Stomach (tissue), 9 donors: ENCODE measurements around the gene CDKN1B. TPM values are rescaled to one million over a fixed set of nuclear protein-coding genes. Genes with fewer than 3 reads are reported as not detected.

Experiments
- DNase-seq, 2 donors: peaks; one replicate each; pipeline versions ENCODE4 v3.0.0 to v3.0.0-alpha.2; 2013 to 2019
- H3K27ac ChIP-seq, 5 donors: fragments of 200-600 bp in 4 of 5; sonication (generic) in 4 of 5; one replicate each; pipeline ENCODE4 v1.5.1; 2013 to 2019; ENCODE audit warnings: mild to moderate bottlenecking in 1 of 5, moderate library complexity in 1 of 5
- H3K27me3 ChIP-seq, 3 donors: fragments of 200-600 bp; sonication (generic); one replicate each; pipeline ENCODE4 v1.5.1; 2017 to 2019; ENCODE audit warnings: mixed run types in 1 of 3
- H3K36me3 ChIP-seq, 4 donors: fragments of 200-600 bp; sonication (generic); 1 replicate in 3 of 4; 2 replicates in 1 of 4; pipeline ENCODE4 v1.5.1; 2016 to 2019
- H3K4me1 ChIP-seq, 4 donors: fragments of 200-600 bp; sonication (generic); one replicate each; pipeline ENCODE4 v1.5.1; 2016 to 2019
- H3K4me3 ChIP-seq, 4 donors: fragments of 200-600 bp; sonication (generic) in 3 of 4; one replicate each; pipeline ENCODE4 v1.5.1; 2016 to 2019; ENCODE audit warnings: mild to moderate bottlenecking in 1 of 4
- H3K9me3 ChIP-seq, 4 donors: fragments of 200-600 bp; sonication (generic); one replicate each; pipeline ENCODE4 v1.5.1; 2016 to 2019
- EP300 ChIP-seq: sonication (generic); formaldehyde crosslinking; IDR thresholded peaks from one replicate; pipeline ENCODE4 v1.6.1; 2017; ENCODE audit warnings: antibody characterized with exemption
- POLR2A ChIP-seq, 4 donors: fragments of 450-650 bp; IDR thresholded peaks; one replicate each; pipeline ENCODE4 v1.6.1; 2016; ENCODE audit warnings: antibody characterized with exemption in 4 of 4, control low read depth in 2 of 4, mild to moderate bottlenecking in 1 of 4, moderate library complexity in 1 of 4
- POLR2AphosphoS5 ChIP-seq, 3 donors: sonication (generic); formaldehyde crosslinking; IDR thresholded peaks; one replicate each; pipeline ENCODE4 v1.6.1; 2016; ENCODE audit warnings: antibody characterized with exemption in 3 of 3
- WGBS, 5 donors: extraction: QIAGEN DNeasy Blood & Tissue Kit in 3 of 5; methylation state at CpG; one replicate each; pipeline versions ENCODE4 v1.1.5 to v1.1.7; 2013 to 2018; 5-methylcytosine and 5-hydroxymethylcytosine counted together
- intact Hi-C: fragments of 100-400 bp; cut with DNase I; formaldehyde crosslinking; loops from one replicate; pipeline ENCODE4 v1.15.1; 2023; ENCODE audit warnings: low total_unique reads
- polyA plus RNA-seq, 3 donors: library from polyadenylated mRNA; stranded (reverse); fragments of 200-250 nt; gene quantifications; one replicate each; pipeline ENCODE4 v1.2.3, GENCODE V29; 2013
- total RNA-seq, 5 donors: library from RNA; depleted of rRNA; stranded (reverse); fragments of >200 nt; gene quantifications; one replicate each; pipeline versions ENCODE4 v1.1.0 to v1.2.3, GENCODE V29; 2014 to 2016
- TF ChIP-seq, protein P1 (sequence below), 7 experiments: fragments of 450-650 bp in 4 of 7; fragments of 200-600 bp in 3 of 7; sonication (generic) in 3 of 7; IDR thresholded peaks; one replicate each; pipeline ENCODE4 v1.5.1; 2016 to 2019; ENCODE audit warnings: antibody characterized with exemption in 7 of 7, control low read depth in 2 of 7, mild to moderate bottlenecking in 1 of 7
- donor health status: healthy with polysubstance abuse.
- donor health status: Bipolar disorder and iron deficiency.
- donor health status: healthy.

CDKN1B gene
- total and polyA plus RNA-seq, 8 donors = 17.7 to 60.8 (median 32.8) TPM

DNA sequence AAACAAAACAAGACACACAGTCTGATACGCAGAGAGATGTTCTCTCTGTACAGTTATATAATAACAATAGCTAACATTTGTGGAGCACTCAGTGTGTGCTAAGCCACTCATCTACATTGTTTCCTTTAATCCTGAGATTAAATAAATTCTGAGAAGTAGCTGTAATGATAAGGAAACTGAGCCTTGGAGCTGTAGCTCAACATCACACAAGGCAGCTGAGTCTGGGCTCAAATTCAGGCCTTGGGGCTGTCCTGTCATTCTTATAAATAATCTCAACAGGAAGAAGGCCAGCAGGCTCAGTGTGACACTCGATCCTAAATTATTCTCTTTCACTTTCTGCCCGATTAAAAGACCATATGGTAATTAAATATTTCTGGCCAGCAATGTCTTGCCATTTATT is 24.5 kb downstream of the CDKN1B start:
- Histone ChIP-seq H3K27ac (no peak overlapping the region), H3K4me1 (peaks cover 0 to 22% (median 12%) of the 10 kb centered on the region in 4 donors), H3K9me3 (no peaks in the 10 kb centered on the region), H3K4me3 (no peak overlapping the region), H3K27me3 (no peaks in the 10 kb centered on the region), H3K36me3 (no peaks in the 10 kb centered on the region)
- 23 to 29% (median 26%) methylated on average over 3 of the region's 3 CpGs for WGBS, 5 donors
- no peak for TF ChIP-seq POLR2A (IDR thresholded peaks at IDR 0.05)
- no peak for TF ChIP-seq EP300
- TF ChIP-seq POLR2AphosphoS5 (IDR thresholded peaks at IDR 0.05) = no peak
- TF ChIP-seq, protein P1, sequence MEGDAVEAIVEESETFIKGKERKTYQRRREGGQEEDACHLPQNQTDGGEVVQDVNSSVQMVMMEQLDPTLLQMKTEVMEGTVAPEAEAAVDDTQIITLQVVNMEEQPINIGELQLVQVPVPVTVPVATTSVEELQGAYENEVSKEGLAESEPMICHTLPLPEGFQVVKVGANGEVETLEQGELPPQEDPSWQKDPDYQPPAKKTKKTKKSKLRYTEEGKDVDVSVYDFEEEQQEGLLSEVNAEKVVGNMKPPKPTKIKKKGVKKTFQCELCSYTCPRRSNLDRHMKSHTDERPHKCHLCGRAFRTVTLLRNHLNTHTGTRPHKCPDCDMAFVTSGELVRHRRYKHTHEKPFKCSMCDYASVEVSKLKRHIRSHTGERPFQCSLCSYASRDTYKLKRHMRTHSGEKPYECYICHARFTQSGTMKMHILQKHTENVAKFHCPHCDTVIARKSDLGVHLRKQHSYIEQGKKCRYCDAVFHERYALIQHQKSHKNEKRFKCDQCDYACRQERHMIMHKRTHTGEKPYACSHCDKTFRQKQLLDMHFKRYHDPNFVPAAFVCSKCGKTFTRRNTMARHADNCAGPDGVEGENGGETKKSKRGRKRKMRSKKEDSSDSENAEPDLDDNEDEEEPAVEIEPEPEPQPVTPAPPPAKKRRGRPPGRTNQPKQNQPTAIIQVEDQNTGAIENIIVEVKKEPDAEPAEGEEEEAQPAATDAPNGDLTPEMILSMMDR (IDR thresholded peaks at IDR 0.05) = no peak
- intact Hi-C loops = no loop called here
- DNase-seq = no peak

DNA sequence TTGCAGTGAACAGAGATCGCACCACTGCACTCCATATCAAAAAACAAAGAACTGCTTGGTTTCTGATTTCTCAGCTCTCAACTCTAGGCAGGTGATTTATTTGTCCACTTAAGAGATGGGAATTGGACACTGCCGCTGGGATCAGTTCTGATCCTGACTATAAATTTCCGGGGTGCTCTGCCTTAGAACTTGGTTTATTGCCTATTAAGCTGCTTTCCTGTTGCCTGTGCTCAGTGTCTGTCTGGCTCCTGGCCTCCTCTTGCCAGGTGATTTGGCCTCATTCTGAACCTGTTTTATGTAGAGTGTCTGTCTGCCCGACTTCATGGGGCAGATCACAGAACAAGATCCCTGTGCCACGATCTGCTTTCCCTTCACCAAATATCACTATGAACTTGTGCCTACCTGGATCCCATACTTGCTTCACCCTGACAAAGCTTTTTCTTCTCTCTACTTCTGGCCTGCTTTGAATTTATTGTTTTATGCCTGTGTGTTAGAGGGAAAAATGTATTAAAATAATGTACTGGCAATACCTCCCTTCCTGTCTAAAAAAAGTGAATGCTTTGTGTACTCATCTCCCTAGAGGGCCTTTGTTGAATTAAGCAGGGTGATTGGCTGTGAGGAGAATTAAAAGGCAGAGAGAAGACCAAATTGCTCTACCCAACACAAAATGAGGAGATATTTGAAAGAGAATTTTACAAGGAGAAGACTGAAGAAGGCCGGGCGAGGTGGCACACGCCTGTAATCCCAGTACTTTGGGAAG is 27.6 kb downstream of the CDKN1B start:
- DNase-seq = no peak
- intact Hi-C loops = no loop called here
- TF ChIP-seq EP300 (no peak), POLR2AphosphoS5 (IDR thresholded peaks at IDR 0.05) (no peak), POLR2A (IDR thresholded peaks at IDR 0.05) (no peak)
- TF ChIP-seq, protein P1 (IDR thresholded peaks at IDR 0.05) = no peak
- H3K9me3 ChIP-seq = no peaks in the 10 kb centered on the region
- no peak overlapping the region for H3K4me3 ChIP-seq
- 79 to 88% (median 84%) methylated on average over 8 of the region's 8 CpGs for WGBS, 5 donors
- peaks cover 0 to 11% (median 5%) of the 10 kb centered on the region in 4 donors for H3K4me1 ChIP-seq
- no peak overlapping the region for H3K27ac ChIP-seq
- H3K36me3 ChIP-seq = no peaks in the 10 kb centered on the region
- H3K27me3 ChIP-seq = no peaks in the 10 kb centered on the region

- no peaks in the 10 kb centered on the region for H3K36me3 ChIP-seq
- no peak overlapping the region for H3K27ac ChIP-seq
- WGBS, 5 donors = 74 to 90% (median 78%) methylated on average over 6 to 7 of the region's 7 CpGs
- no peaks in the 10 kb centered on the region for H3K9me3 ChIP-seq
- no peak overlapping the region for H3K4me3 ChIP-seq
- no peak for DNase-seq
- H3K4me1 ChIP-seq = peaks cover 0 to 11% (median 5%) of the 10 kb centered on the region in 4 donors
- no peaks in the 10 kb centered on the region for H3K27me3 ChIP-seq
- intact Hi-C loops = no loop called here
- TF ChIP-seq, protein P1 (IDR thresholded peaks at IDR 0.05) = no peak
- no peak for TF ChIP-seq POLR2AphosphoS5 (IDR thresholded peaks at IDR 0.05)
- no peak for TF ChIP-seq POLR2A (IDR thresholded peaks at IDR 0.05)
- no peak for TF ChIP-seq EP300
Measured at GRCh38 chr12:12745576-12746211, 28.5 kb downstream of the CDKN1B start.

DNA sequence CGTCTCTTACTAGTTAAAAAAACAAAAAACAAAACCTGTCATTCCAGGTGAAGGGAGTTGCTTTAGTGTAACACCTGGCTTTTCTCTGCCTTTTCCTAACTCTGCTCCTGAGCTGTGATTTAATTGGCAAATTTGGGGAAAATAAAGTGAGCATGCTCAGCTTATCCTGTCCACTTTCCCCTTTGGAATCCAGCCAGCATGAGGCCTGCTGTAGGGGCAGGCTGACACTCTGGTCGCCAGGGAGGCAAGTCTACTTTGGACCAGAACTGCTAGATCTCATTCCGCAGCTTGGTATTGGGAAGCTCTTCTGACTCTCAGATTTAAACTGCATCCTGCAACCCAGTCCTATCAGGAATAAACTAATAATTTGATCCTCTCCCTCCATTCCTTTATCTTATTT is 30.1 kb downstream of the CDKN1B start:
- Histone ChIP-seq H3K4me1 (peaks cover 0 to under 1% (median 0%) of the 10 kb centered on the region in 4 donors), H3K36me3 (no peaks in the 10 kb centered on the region), H3K4me3 (no peak overlapping the region), H3K27ac (no peak overlapping the region), H3K27me3 (no peaks in the 10 kb centered on the region), H3K9me3 (no peaks in the 10 kb centered on the region)
- TF ChIP-seq POLR2AphosphoS5 (IDR thresholded peaks at IDR 0.05) (no peak), EP300 (no peak), POLR2A (IDR thresholded peaks at IDR 0.05) (no peak)
- TF ChIP-seq, protein P1 (IDR thresholded peaks at IDR 0.05) = no peak
- peak in 1 of 2 donors; percentile 53 for DNase-seq
- WGBS, 5 donors = 64 to 73% (median 66%) methylated on average over 3 of the region's 3 CpGs
- intact Hi-C loops = no loop called here
